Measurements from ENCODE around the gene DAB2IP.

DAB2IP gene

GRCh38 chr9:121818016-121818661 lies 166.7 kb downstream of the DAB2IP start:
- DNase-seq (ENCODE audit: low read depth), result no peak

DNA sequence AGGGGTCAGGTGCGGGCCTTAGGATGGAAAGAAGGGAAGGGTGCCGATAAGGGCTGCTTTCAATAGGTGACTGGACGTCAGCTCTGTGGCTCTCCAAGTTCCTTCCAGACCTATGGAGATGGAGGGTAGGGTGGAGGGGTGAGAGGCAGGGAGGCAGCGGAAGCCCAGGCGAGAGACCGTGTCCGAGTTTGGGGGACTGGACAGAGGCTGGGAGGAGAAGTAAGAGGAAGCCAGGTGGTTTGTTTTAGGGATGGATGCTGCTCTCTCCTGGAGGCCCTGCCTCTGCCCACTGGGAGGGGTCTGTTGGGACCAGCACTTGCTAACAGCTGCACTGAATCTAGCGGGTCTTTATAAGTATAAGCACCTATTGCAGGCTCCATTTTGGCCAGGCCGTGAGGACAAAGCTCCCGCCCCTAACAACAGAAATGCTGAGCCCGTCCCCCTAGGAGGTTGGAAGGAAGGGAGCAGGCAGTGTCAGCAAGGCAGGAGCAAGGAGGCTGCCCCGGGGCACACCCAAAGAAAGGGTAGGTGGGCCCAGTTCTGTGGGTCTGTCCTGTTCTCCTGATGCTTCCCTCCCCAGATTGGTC lies 167.5 kb downstream of the DAB2IP start:
- DNase-seq (ENCODE audit: low read depth), result no peak

DNA sequence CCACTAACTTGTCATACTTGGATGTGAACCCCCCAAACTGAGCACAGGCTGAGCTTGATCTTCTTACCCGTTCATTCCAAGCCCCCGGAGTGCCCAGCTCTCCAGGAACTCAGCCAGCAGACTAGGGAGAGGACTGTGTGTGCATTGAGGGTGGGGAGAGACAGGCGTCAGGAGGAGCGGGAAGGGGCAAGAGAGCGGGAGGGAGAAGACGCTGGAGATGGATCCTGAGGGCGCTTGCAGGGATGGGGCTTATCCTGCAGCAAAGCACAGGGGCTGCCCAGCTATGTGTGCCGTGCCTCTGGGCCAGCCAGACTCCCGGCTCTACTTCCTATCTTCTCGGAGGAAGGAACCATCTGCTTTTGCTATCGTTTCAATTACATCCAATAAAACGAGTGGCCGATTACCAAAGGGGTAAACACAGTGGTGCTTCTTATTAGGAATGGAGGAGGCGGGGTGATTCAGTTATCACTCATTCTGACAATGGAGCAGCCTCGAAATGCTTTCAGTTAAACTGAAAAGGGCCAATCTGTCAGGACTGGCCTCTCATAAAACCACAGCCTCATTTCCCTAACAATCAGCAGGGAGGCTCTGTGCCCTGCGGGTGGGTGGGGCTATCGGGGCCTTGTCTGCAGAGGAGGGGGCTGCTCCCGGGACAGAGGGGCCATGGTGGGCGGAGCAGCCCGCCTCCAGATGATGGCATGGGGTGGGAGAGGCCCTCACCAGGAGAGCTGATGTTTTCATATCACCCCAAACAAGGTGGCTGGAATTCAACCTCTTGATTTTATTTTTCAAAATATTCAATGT lies 168.2 kb downstream of the DAB2IP start:
- DNase-seq (ENCODE audit: low read depth), result no peak

DNA sequence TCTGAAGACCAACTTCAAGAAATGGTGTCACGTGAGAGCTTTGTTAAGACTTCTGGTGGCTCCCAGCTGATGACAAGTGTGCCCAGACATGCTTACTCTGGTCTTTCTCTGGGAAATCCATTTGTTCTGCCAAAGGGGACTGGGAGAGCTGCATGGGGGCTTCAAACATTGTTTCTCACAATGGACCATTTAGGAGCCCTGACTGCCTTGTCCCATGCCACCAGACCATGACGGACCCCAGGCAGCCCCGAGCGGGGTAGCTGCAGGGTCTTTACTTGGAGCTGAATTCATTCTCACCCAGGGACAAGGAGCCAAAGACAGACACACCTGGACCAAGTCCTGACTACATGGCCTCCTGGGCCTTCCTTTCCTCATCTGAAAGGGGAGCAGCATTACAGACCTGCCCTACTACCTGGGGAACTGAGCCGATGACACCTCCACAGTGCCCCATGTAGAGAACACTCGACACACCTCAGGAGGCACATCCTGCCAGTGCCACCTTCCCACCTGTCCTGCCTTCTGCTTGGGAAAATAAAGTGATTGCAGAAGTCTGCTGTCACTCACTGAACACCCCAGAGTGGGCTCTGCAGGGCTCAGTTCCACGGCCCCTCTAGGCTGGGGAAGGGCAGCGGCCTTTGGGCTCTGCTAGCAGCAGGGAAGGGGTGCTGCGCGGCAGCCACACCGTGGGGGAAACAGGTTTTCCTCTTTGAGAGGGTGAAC lies 169.0 kb downstream of the DAB2IP start:
- DNase-seq (ENCODE audit: low read depth), result no peak

- DNase-seq (ENCODE audit: low read depth), result no peak
Measured at GRCh38 chr9:121821326-121821725, 169.9 kb downstream of the DAB2IP start.

GRCh38 chr9:121822093-121823085 lies 171.0 kb downstream of the DAB2IP start:
- no peak for DNase-seq (ENCODE audit: low read depth)

- no peak for DNase-seq (ENCODE audit: low read depth)
Measured at GRCh38 chr9:121823451-121824169, 172.2 kb downstream of the DAB2IP start.

GRCh38 chr9:121824651-121825030 lies 173.2 kb downstream of the DAB2IP start:
- DNase-seq (ENCODE audit: low read depth), result no peak

GRCh38 chr9:121825031-121825691 lies 173.7 kb downstream of the DAB2IP start:
- DNase-seq (ENCODE audit: low read depth), result no peak

- no peak for DNase-seq (ENCODE audit: low read depth)
Measured at GRCh38 chr9:121826711-121827110, 175.3 kb downstream of the DAB2IP start.

DNA sequence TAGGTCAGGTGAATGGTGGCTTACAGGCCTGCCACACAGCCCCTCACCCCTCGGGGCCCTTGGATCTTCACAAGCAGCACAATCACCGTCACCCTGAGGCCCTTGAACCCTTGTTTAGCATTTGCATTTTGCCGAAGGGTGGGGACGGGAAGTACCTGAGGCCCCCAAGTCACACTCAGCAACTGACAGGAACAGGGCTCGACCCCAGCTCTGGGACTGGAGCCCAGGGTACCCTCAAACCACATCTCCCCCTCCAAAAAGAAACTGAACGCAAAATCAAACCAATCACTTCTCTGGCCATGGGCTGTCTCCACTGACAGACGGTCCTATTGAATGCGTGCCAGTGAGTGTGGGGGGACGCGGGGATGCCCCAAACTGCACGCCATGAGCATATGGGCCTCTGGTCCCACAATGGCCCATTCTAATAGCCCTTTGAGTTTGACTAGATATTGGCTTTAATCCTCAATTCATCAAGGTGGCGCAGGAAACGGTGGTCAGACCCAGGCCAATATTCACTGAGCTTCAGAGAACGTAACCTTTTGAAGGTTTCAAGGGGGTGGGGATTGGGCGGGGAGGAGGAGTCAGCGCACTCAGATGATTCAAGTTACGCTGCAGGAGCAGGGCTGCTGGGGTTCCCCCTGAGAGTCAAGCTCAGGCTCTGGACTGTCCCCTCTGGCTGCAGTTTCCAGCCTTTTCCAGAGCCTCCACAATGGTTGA lies 176.0 kb downstream of the DAB2IP start:
- no peak for DNase-seq (ENCODE audit: low read depth)

- no peak for DNase-seq (ENCODE audit: low read depth)
Measured at GRCh38 chr9:121830441-121831140, 179.2 kb downstream of the DAB2IP start.

DNA sequence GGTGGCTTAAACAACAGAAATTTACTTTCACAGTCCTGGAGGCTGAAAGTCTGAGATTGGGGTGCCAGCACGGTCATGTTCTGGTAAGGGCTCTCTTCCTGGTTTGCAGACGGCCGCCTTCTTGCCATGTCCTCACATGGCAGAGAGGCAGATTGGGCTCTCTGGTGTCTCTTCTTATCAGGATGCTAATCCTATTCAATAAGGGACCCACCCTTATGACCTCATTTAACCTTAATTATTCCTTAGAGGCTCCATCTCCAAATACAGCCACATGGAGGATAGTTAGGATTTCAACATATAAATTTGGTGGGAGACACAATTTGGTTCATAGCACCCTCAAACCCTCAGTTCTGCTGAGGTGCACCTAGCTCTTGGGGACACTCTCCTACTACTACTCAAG lies 180.4 kb downstream of the DAB2IP start:
- no peak for DNase-seq (ENCODE audit: low read depth)

DNA sequence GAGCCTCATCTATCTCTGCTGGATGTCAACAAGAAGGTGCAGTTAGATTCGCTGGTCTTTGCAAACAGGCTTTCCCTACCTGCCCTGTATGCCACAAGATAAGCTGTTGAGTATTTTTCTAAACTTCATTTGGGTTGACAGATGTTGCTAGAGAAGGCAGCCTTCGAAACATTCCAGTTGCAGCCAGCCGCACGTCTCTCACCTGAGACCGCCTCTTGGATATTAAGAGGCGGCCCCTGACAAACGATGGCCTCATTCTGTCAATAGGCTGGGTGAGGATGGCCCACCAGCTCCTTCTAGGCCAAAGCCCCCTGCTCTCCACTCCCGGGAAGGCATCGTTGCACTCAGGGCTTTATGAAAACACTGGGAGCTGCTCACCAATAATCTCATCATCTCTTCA lies 181.6 kb downstream of the DAB2IP start:
- DNase-seq (ENCODE audit: low read depth), result no peak
